NCI-H1105 (cell line): Measurements from ENCODE around the gene PARD6A.
"Not testable (repeated sequence)": the region's sequence is repeated elsewhere in the genome, so short reads cannot be mapped to it uniquely, and the experiment has no call there.

ENCODE experiments used
- DNase-seq: peaks from one replicate; lab custom pipeline; 2025; lab: John Stamatoyannopoulos, UW

PARD6A gene

GRCh38 chr16:67685388-67686112 lies 24.8 kb downstream of the PARD6A start:
- DNase-seq, result no peak

- DNase-seq, result not testable (repeated sequence)
These were observed 32.9 kb downstream of the PARD6A start for GRCh38 chr16:67693517-67694285.

- DNase-seq, result no peak
These were observed 33.9 kb downstream of the PARD6A start for GRCh38 chr16:67694611-67695010.

- no peak for DNase-seq
These were observed 36.8 kb downstream of the PARD6A start for GRCh38 chr16:67697422-67698185.

GRCh38 chr16:67699265-67699664 lies 38.5 kb downstream of the PARD6A start:
- DNase-seq, result no peak

GRCh38 chr16:67701420-67701819 lies 40.7 kb downstream of the PARD6A start:
- DNase-seq, result no peak

GRCh38 chr16:67702130-67702529 lies 41.4 kb downstream of the PARD6A start:
- DNase-seq, result no peak

- no peak for DNase-seq
These were observed 42.9 kb downstream of the PARD6A start for GRCh38 chr16:67703626-67704025.

GRCh38 chr16:67704110-67704509 lies 43.4 kb downstream of the PARD6A start:
- no peak for DNase-seq

- no peak for DNase-seq
These were observed 46.5 kb downstream of the PARD6A start for GRCh38 chr16:67707210-67707609.

- no peak for DNase-seq
These were observed 47.0 kb downstream of the PARD6A start for GRCh38 chr16:67707790-67708189.

GRCh38 chr16:67708368-67708771 lies 47.6 kb downstream of the PARD6A start:
- DNase-seq, result no peak

GRCh38 chr16:67709050-67709449 lies 48.3 kb downstream of the PARD6A start:
- DNase-seq, result no peak

GRCh38 chr16:67710607-67711006 lies 49.8 kb downstream of the PARD6A start:
- DNase-seq, result no peak
